Activated effector memory CD4-positive, alpha-beta T cell treated with Interleukin-2 at 50 U/mL for 16 hours (primary cell): Measurements from ENCODE around the gene POLR3C.
"Not testable (repeated sequence)": the region's sequence is repeated elsewhere in the genome, so short reads cannot be mapped to it uniquely, and the experiment has no call there.

ENCODE experiments used
- DNase-seq: peaks from one replicate; pipeline ENCODE4 v3.0.0-alpha.2; 2020

POLR3C gene

DNA sequence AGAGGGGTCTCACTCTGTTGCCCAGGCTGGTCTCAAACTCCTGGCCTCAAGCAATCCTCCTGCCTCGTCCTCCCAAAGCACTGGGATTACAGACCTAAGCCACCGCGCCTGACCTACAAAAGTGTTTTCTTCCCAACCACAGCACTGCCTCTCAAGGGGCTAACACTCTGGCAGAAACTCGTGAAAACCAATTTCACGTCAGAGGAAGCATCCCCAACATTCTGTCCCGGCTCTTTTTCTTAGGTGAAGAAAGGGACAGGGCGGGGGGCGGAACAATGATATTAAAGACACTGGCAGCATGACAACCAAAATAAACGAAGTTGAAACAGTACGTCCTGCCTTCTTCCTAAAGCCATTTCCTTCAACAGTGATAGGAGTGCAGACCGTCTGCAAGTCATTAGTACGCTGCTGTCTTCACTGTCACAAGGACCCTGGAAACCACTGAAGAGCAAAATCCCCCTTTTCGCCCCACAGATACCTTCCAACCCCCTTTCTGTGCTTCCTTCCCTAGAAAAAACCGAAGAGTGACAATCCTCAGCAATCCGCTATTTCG is 1.1 kb upstream of the POLR3C start:
- not testable (repeated sequence) for DNase-seq

DNA sequence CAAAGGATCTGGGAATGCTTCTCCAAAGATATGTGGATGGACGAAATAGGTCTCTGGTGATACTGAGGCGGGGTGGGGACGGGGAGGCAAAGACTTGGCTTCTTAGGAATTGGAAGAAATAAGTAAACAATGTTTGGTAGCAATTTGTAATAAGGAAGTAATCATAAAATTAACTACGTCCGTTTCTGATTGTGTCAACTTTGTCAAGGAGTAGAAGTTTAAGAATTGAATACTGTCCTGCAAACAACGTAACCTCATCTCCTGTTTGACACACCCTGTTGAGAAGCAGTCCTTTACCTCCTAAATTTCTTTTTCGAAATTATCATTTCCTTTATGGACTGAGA is 471 bp downstream of the POLR3C start:
- no peak for DNase-seq

DNA sequence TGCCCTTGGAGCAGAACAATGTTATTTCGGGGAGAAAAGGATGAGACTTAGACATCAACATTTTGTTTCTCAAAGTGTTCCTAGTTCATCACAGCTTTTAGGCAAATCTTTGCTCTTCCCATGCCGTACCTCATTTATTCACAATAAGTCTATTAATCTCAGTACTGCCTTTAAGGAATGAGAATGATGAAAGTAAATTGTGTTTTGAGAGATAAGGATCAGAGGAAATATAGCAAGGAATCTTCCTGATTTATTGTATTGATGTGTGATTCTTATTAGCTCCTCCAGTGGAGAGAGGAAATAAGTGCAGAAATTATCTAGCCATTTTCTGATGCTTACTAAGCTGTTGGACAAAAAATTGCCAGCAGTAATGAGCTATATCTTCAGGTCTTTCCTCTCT is 2.0 kb downstream of the POLR3C start:
- no peak for DNase-seq

GRCh38 chr1:145827966-145828365 is 4.0 kb downstream of the POLR3C start:
- no peak for DNase-seq

GRCh38 chr1:145828367-145829026 is 4.5 kb downstream of the POLR3C start:
- no peak for DNase-seq

GRCh38 chr1:145830810-145831209 is 6.8 kb downstream of the POLR3C start:
- DNase-seq = not testable (repeated sequence)

GRCh38 chr1:145837656-145838055 is 13.7 kb downstream of the POLR3C start:
- DNase-seq = no peak

GRCh38 chr1:145843031-145843430 is 19.0 kb downstream of the POLR3C start:
- no peak for DNase-seq

DNA sequence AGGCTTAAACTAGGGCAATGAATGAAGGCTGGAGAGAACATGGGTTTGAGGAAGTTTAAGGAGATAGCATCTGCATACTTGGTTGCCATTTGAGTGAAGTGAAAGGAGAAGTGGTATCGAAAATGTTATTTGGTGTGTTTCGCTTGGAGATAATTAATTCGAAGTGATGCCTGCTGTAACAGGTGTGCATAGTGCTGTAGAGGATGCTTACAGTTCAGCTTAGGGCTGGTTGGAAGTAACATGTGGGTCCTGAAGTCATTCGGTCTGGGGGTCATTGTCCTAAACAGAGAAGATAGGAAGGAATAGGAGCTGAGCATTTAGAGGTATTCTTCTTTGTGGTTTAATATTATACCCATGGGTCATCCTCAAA is 21.1 kb downstream of the POLR3C start:
- no peak for DNase-seq

DNA sequence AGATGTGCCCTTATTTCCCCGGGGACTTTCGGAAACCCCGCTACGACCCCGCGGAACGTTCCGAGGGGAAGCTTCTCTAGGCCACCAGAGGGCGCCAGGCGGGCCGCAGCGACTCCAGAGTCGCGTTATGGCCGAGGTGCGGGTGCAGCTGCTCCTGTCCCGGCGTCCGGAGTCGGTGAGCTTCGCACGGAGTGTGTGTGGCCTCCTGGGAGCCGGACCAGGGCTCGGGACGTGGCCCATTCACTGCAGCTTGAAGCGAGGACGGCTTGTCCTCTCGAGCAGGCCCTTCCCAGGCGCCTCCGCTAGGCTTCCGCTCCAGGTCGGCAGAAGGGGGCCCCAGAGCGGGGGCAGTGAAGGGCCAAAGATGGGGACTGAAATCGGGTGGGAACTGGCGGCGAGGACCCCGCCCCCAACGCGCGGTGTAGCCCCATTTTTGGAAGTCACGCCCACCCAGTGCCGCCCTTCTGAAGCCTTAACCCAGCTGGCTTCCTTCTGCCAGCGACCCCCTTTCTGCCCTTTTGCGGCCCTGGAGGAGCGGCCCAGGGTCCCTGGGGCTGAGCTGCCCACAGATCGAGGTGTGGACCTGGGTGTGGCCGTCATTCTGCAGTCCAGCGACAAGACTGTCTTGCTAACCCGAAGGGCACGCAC is 21.6 kb downstream of the POLR3C start, which contains the start of gene NUDT17:
TSS of gene NUDT17 (plus strand) at position 117 of the 648 bp plus-strand sequence. CDS start at position 128, 11 bp downstream.
- peak; percentile 66 for DNase-seq

DNA sequence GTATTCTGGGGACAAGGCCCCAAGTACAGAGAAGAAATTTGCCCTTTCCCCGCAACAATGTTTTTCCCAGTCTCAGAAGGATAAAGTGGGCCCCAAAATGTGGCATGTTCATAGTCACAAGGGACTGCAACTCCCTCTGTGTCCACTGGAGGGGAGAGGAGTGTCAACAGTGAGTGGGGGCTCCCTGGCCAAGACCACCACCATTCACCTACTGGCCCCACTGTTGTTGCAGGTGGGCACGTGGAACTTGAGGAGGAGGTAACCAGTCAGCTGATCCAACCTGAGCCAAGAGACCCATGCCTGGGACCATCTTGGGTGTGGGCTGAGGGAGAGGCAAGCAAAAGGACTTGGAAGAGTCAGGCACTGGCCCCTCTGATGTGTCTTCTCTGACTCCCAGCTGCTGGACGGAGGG is 22.2 kb downstream of the POLR3C start:
- DNase-seq = no peak

- DNase-seq = no peak
Observed at GRCh38 chr1:145847827-145848226, 23.8 kb downstream of the POLR3C start.

DNA sequence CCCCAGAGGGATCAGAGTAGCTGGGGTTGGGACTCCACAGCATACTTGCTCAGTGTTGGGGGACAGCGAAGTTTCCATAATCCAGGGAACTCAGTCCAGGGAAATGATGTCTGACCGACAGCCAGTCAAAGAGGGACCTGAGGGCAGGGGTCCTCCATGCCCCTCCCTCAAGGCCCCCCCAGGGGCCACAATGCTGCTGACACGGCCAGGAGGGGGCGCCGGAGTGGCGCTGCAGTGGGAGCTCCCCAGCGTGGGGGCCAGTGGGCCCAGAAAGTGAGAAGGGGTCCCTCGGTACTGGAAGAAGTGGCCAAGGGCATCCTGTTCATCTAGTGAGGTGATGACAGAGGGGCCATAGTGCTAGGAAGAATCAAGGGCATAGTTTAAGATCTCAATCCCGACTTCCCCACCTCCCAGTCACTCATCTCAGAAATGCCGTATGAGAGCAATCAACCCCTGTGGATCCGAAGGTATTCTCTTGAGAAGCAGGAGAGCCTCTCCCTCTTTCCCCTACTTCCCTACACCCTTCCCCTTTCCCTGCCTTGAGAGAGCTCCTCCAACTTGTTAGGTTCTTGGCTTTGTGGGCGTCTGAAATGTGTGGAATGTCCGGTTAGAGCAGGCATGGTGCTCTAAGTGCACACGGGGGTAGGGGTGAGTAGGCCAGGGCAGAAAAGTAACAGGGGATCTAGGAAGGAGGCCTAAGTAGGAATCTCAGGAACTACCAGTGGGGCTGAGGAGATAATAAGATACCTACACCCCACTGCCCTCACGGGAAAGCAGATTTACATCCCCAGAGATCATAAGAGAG is 25.6 kb downstream of the POLR3C start:
- DNase-seq = no peak

- no peak for DNase-seq
Observed at GRCh38 chr1:145855426-145855948, 31.5 kb downstream of the POLR3C start.

- DNase-seq = no peak
Observed at GRCh38 chr1:145857170-145857569, 33.2 kb downstream of the POLR3C start.

DNA sequence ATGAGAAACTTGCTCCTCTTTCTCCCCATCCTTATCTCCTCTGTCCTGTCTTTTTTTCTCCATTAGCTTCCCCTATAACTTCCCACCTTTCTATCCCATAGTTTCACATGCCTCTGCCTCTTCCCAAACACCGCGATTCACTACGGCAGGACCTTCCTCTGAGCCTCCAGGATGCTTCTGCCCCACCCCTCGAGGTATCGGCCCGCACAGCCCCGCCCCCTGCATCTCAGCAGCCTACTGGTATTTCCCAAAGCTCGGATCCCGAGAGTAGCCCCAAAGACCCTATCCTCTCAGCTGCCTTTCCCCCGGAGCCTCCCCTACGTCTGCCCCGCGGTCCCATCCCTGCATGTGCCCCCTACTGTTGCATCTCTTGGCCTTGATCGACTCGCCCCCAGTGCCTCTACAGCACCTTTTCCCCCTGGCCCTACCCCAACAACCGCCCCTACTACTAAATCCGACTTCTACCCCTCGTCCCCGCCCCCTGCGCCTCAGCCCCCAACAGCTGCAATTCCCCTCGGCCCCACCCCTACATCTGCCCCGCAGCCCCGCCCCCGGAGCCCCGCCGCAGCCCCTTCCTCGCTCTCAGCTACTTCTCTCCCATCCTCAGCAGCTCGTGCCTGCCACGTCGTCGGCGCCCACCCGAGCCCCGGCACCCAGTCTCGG is 34.4 kb downstream of the POLR3C start:
- DNase-seq = peak; percentile 34

DNA sequence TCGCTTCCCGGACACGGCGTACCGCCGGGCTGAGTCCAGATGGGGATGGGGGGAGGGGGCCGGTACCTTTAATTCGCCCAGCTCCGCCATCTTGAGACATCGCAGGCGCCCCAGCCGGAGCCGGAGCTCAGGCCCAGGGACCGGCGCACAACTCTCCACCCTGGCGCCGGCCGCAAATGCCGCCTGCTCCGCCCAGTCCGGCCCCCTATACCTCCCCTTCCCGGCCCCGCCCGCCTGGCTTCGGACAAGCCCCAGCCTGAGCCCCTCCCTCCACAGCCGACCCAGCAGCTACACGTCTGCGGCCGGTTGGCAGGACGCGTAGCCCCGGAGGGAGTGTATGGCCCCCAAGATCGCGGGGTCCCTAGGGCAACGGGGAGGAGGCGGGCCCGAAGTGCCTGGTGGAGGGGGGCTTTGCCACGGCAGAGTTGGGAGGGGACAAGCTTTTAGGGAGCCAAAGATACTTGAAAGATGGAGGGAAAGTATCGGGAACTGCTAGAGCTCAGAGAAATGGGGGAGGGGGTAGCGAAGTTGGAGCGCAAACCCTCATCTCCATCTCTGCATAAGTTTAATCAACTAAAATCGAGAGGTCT is 35.0 kb downstream of the POLR3C start, which contains the start of gene PIAS3:
TSS of gene PIAS3 (minus strand) at position 181 of the 590 bp plus-strand sequence. CDS start at position 90, 91 bp downstream.
- peak; percentile 75 for DNase-seq

GRCh38 chr1:145859491-145860023 is 35.6 kb downstream of the POLR3C start:
- peak; percentile 67 for DNase-seq

- no peak for DNase-seq
Observed at GRCh38 chr1:145863282-145864018, 39.5 kb downstream of the POLR3C start.

DNA sequence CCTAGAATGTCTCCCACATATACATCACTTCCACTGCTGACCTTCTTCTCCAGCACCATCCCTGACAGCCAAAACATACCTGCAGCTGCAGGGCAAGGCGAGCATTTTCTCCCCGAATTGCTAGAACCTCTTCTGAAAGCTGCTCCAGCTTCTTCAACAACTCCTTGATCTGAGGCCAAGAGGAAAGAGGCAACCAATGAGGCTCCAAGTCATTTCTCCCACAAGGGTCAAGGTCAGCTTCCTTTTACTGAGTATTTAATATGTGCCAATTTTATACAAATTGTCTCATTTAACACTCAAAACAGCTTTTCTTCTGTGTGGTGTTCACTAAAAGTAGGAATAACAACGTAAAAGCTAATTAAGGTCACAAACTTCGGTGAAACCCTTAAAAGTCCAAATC is 44.2 kb downstream of the POLR3C start:
- no peak for DNase-seq
